Gastroesophageal sphincter (tissue), 4 donors: Measurements from ENCODE around the gene SLFN5. TPM values are rescaled to one million over a fixed set of nuclear protein-coding genes. Genes with fewer than 3 reads are reported as not detected.
A peak's percentile ranks its signal among the peaks of the same experiment; 100 is the strongest.

Experiments used
- ATAC-seq: fragments of 150-250 bp; one replicate; pipeline ENCODE4 v1.9.1; 2016; ENCODE audit warnings: mild to moderate bottlenecking, moderate library complexity
- H3K27ac ChIP-seq, 4 donors: fragments of 200-600 bp; sonication (generic) in 3 of 4; 1 replicate in 3 of 4; 2 replicates in 1 of 4; pipeline ENCODE4 v1.5.1; 2016 to 2019
- H3K27me3 ChIP-seq: fragments of 200-600 bp; sonication (generic); one replicate; pipeline ENCODE4 v1.5.1; 2019
- H3K36me3 ChIP-seq, 2 donors: fragments of 200-600 bp; sonication (generic); one replicate each; pipeline ENCODE4 v1.5.1; 2019; ENCODE audit warnings: control low read depth in 1 of 2
- H3K4me1 ChIP-seq, 3 donors: fragments of 200-600 bp; sonication (generic); 1 replicate in 2 of 3; 2 replicates in 1 of 3; pipeline ENCODE4 v1.5.1; 2016 to 2019; ENCODE audit warnings: control low read depth in 2 of 3
- H3K4me3 ChIP-seq, 2 donors: fragments of 200-600 bp; sonication (generic); one replicate each; pipeline ENCODE4 v1.5.1; 2019; ENCODE audit warnings: mild to moderate bottlenecking in 1 of 2, moderate library complexity in 1 of 2
- H3K9me3 ChIP-seq, 3 donors: fragments of 200-600 bp; sonication (generic); one replicate each; pipeline ENCODE4 v1.5.1; 2017 to 2019; ENCODE audit warnings: control low read depth in 2 of 3
- CTCF ChIP-seq, 4 experiments: fragments of 200-600 bp in 2 of 4; fragments of 450-650 bp in 2 of 4; sonication (generic) in 1 of 4; IDR thresholded peaks; one replicate each; pipeline ENCODE4 v1.5.1; 2017 to 2019; ENCODE audit warnings: antibody characterized with exemption in 4 of 4, mild to moderate bottlenecking in 2 of 4, moderate library complexity in 2 of 4
- EP300 ChIP-seq: sonication (generic); formaldehyde crosslinking; IDR thresholded peaks from one replicate; pipeline ENCODE4 v1.6.1; 2017; ENCODE audit warnings: antibody characterized with exemption, mild to moderate bottlenecking
- POLR2A ChIP-seq, 2 donors: fragments of 450-650 bp; IDR thresholded peaks; one replicate each; pipeline ENCODE4 v1.6.1; 2017; ENCODE audit warnings: antibody characterized with exemption in 2 of 2, mild to moderate bottlenecking in 2 of 2, moderate library complexity in 1 of 2
- POLR2AphosphoS5 ChIP-seq: sonication (generic); formaldehyde crosslinking; IDR thresholded peaks from one replicate; pipeline ENCODE4 v1.6.1; 2017; ENCODE audit warnings: antibody characterized with exemption
- WGBS, 2 donors: methylation state at CpG; one replicate each; pipeline ENCODE4 v1.1.5; 2018; ENCODE audit warnings: low coverage in 1 of 2; 5-methylcytosine and 5-hydroxymethylcytosine counted together
- total RNA-seq, 4 donors: library from RNA; depleted of rRNA; stranded (reverse); fragments of >200 nt; gene quantifications; one replicate each; pipeline ENCODE4 v1.1.0, GENCODE V29; 2016

SLFN5 gene
- total RNA-seq, 4 donors from 2014 or later = 23.5 to 51.2 (median 31.1) TPM

DNA sequence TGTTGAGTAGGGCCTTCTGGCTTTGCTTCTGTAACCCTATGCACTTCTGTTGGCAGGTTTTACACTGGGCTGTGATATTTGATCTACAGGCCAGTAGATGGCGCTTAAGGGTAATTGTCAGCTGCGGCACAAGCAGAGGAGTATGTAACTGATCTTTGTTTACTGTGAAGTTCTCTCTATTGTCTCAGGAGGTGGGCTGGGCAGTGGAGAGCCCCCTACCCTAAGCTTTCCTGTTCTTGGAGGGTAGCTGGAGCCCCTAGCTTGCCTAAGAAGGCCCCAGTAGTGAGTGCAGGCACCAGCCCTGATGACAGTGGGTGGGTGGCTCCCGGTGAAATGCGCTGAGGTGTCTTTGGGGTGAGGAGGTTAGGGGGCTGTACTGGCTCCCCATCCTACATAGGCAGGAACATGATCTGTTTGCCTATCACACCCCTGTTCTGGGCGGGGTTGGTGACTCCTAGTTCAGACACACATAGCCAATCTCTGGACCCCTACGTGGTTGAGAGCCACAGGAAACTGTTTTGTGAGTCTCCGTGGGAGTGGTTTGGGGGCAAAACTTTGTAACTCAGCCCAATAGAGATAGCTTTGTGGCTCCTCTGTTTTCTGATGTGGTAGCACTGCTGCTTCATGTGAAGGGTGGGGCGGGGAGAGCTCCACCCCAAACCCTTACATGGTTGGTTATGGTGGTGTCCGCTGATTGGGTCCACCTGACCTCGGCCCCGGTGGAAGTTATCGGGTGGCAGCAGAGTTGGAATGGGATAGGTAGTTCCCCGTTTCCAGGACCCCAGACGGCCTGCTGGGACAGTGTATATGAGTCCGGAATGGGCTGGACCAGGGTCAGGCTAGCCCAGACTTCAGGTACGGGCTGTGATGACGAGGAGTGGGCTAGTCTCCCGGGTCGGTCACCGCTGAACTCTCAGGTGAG lies 70.2 kb downstream of the SLFN5 start:
- Histone ChIP-seq H3K27me3 (peaks cover 19% of the 10 kb centered on the region), H3K4me1 (peaks cover 0 to 31% (median 7%) of the 10 kb centered on the region in 3 donors), H3K4me3 (peak overlapping the region in 1 of 2 donors; percentile 38), H3K36me3 (no peaks in the 10 kb centered on the region), H3K27ac (peak overlapping the region in 3 of 4 donors; percentile 33 to 64 (median 38)), H3K9me3 (no peaks in the 10 kb centered on the region)
- TF ChIP-seq EP300 (no peak), POLR2AphosphoS5 (no peak), CTCF (IDR thresholded peaks at IDR 0.05) (peak; percentile 71 to 84 (median 76)), POLR2A (IDR thresholded peaks at IDR 0.05) (no peak)
- 0 to 10% methylated on average over 5 to 6 of the region's 20 CpGs for WGBS, 2 donors
- peak; percentile 86 for ATAC-seq

GRCh38 chr17:35313875-35314409 lies 71.1 kb downstream of the SLFN5 start:
- no peak for TF ChIP-seq POLR2AphosphoS5
- TF ChIP-seq CTCF (IDR thresholded peaks at IDR 0.05) = no peak
- H3K27ac ChIP-seq = peak overlapping the region in 3 of 4 donors; percentile 33 to 64 (median 38)
- WGBS, 2 donors = 50% methylated on average over 2 of the region's 19 CpGs; no CpG with 5 or more reads in 1 of the 2 donors
- no peaks in the 10 kb centered on the region for H3K36me3 ChIP-seq
- H3K4me3 ChIP-seq = peak overlapping the region; percentile 1 to 38
- peaks cover 0 to 31% (median 7%) of the 10 kb centered on the region in 3 donors for H3K4me1 ChIP-seq
- no peaks in the 10 kb centered on the region for H3K9me3 ChIP-seq
- peaks cover 19% of the 10 kb centered on the region for H3K27me3 ChIP-seq
- ATAC-seq = peak; percentile 11

DNA sequence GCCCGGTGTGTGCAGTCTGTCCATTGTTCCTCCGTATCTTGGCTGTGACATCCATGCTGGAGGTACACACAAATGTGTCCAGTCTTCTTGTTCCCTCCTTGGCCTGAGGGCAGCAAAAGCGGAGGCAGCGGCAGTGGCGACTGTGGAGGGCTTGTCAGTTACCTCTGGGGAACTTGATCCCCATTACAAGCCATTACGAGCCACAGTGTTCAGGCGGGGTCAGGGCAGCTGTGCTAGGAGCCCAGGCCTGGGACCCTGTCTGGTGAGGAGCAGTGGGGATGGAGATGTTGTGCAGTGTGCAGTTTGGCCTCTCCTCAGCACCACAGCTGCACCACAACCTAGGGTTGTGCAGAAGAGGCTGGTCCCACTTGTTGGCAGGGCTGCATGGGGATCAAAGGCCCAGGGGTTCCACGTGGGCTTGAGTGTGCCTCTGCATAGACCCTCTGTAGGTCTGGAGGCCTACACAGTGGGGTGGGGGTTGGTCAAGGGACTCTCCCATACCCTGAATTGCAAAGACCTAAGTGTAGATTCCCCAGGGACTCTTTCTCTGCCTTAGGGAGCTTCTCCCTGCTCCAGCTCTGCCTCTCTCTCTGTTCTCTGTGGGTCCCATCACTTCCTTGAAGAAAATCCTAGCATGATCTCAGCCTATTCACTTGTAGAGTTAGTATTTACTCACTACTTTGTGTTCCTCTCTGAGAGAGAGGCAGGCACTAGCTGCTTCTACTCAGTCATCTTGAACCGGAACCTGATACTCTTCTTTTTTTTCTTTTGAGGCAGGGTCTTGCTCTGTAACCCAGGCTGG lies 71.7 kb downstream of the SLFN5 start:
- Histone ChIP-seq H3K9me3 (no peaks in the 10 kb centered on the region), H3K4me1 (peaks cover 0 to 31% (median 7%) of the 10 kb centered on the region in 3 donors), H3K4me3 (no peak overlapping the region), H3K36me3 (no peaks in the 10 kb centered on the region), H3K27ac (peak overlapping the region in 3 of 4 donors; percentile 33 to 64 (median 38)), H3K27me3 (peaks cover 26% of the 10 kb centered on the region)
- no peak for TF ChIP-seq CTCF (IDR thresholded peaks at IDR 0.05)
- TF ChIP-seq EP300 = no peak
- no peak for TF ChIP-seq POLR2A (IDR thresholded peaks at IDR 0.05)
- TF ChIP-seq POLR2AphosphoS5 = no peak
- no peak for ATAC-seq
- 70 to 82% methylated on average over 2 of the region's 9 CpGs for WGBS, 2 donors

- no peak for ATAC-seq
- H3K4me1 ChIP-seq = peaks cover 0 to 31% (median 7%) of the 10 kb centered on the region in 3 donors
- peak overlapping the region in 3 of 4 donors; percentile 33 to 64 (median 38) for H3K27ac ChIP-seq
- no peaks in the 10 kb centered on the region for H3K9me3 ChIP-seq
- no peaks in the 10 kb centered on the region for H3K36me3 ChIP-seq
- peaks cover 32% of the 10 kb centered on the region for H3K27me3 ChIP-seq
- no peak overlapping the region for H3K4me3 ChIP-seq
- WGBS, 2 donors = 11 to 12% methylated on average over 4 to 5 of the region's 5 CpGs
- TF ChIP-seq EP300 = no peak
- no peak for TF ChIP-seq POLR2A (IDR thresholded peaks at IDR 0.05)
- TF ChIP-seq POLR2AphosphoS5 = no peak
- TF ChIP-seq CTCF (IDR thresholded peaks at IDR 0.05) = no peak
These were observed 72.4 kb downstream of the SLFN5 start for GRCh38 chr17:35315283-35315682.
